HEK293 (cell line): ENCODE results near the gene TRIM62.

Experiments used
- MEIS1 ChIP-seq: sonication (generic); formaldehyde crosslinking; IDR thresholded peaks from 2 replicates; pipeline ENCODE4 v1.8.1; 2022; ENCODE audit warnings: missing genetic modification reagents, mild to moderate bottlenecking, borderline replicate concordance
- OSR2 ChIP-seq: fragments of 450-650 bp; formaldehyde crosslinking; IDR thresholded peaks from 2 replicates; pipeline ENCODE4 v1.5.1; 2016; ENCODE audit warnings: missing biosample characterization, missing genetic modification characterization
- SCRT2 ChIP-seq: fragments of 450-650 bp; formaldehyde crosslinking; IDR thresholded peaks from 2 replicates; pipeline ENCODE4 v1.5.1; 2016; ENCODE audit warnings: missing biosample characterization, missing genetic modification characterization
- TCF7L2 ChIP-seq: IDR thresholded peaks from 2 replicates; pipeline ENCODE4 v1.6.1; 2011; ENCODE audit warnings: low read depth, mild to moderate bottlenecking, inconsistent platforms, low read length, moderate library complexity, borderline replicate concordance
- WT1 ChIP-seq: fragments of 450-650 bp; formaldehyde crosslinking; IDR thresholded peaks from 2 replicates; pipeline ENCODE4 v1.5.1; 2016; ENCODE audit warnings: missing biosample characterization, missing genetic modification characterization
- ZBTB7A ChIP-seq: fragments of 450-650 bp; formaldehyde crosslinking; IDR thresholded peaks from 2 replicates; pipeline ENCODE4 v1.5.1; 2016; ENCODE audit warnings: low read depth, missing biosample characterization, missing genetic modification characterization
- ZFHX2 ChIP-seq: fragments of 450-650 bp; formaldehyde crosslinking; conservative IDR thresholded peaks from 2 replicates; pipeline ENCODE4 v1.5.1; 2016; ENCODE audit warnings: missing biosample characterization, missing genetic modification characterization
- ZNF132 ChIP-seq: fragments of 450-650 bp; formaldehyde crosslinking; IDR thresholded peaks from 2 replicates; pipeline ENCODE4 v1.5.1; 2017; ENCODE audit warnings: missing biosample characterization, missing genetic modification characterization, borderline replicate concordance
- ZNF157 ChIP-seq: fragments of 450-650 bp; formaldehyde crosslinking; IDR thresholded peaks from 2 replicates; pipeline ENCODE4 v1.5.1; 2016; ENCODE audit warnings: missing biosample characterization, missing genetic modification characterization
- ZNF16 ChIP-seq: fragments of 450-650 bp; formaldehyde crosslinking; IDR thresholded peaks from 2 replicates; pipeline ENCODE4 v1.5.1; 2016; ENCODE audit warnings: low read depth, missing biosample characterization, missing genetic modification characterization
- ZNF169 ChIP-seq: fragments of 450-650 bp; formaldehyde crosslinking; IDR thresholded peaks from 2 replicates; pipeline ENCODE4 v1.5.1; 2016; ENCODE audit warnings: missing biosample characterization, missing genetic modification characterization
- ZNF174 ChIP-seq: fragments of 450-650 bp; formaldehyde crosslinking; IDR thresholded peaks from 2 replicates; pipeline ENCODE4 v1.5.0; 2017; ENCODE audit warnings: missing biosample characterization, mild to moderate bottlenecking, missing genetic modification characterization
- ZNF211 ChIP-seq: fragments of 450-650 bp; formaldehyde crosslinking; IDR thresholded peaks from 2 replicates; pipeline ENCODE4 v1.5.1; 2016; ENCODE audit warnings: low read depth, missing biosample characterization, missing genetic modification characterization
- ZNF324 ChIP-seq: fragments of 450-650 bp; formaldehyde crosslinking; IDR thresholded peaks from 2 replicates; pipeline ENCODE4 v1.5.1; 2016; ENCODE audit warnings: missing biosample characterization, missing genetic modification characterization
- ZNF366 ChIP-seq: fragments of 450-650 bp; formaldehyde crosslinking; conservative IDR thresholded peaks from 2 replicates; pipeline ENCODE4 v1.5.1; 2016; ENCODE audit warnings: missing biosample characterization, missing genetic modification characterization
- ZNF521 ChIP-seq: fragments of 450-650 bp; formaldehyde crosslinking; IDR thresholded peaks from 2 replicates; pipeline ENCODE4 v1.5.1; 2017; ENCODE audit warnings: missing biosample characterization, mild to moderate bottlenecking, missing genetic modification characterization
- ZNF670 ChIP-seq: fragments of 450-650 bp; formaldehyde crosslinking; IDR thresholded peaks from 2 replicates; pipeline ENCODE4 v1.5.1; 2016; ENCODE audit warnings: missing biosample characterization, missing genetic modification characterization, low read depth
- ZNF777 ChIP-seq: fragments of 450-650 bp; formaldehyde crosslinking; IDR thresholded peaks from 2 replicates; pipeline ENCODE4 v1.5.1; 2017; ENCODE audit warnings: missing biosample characterization, missing genetic modification characterization, borderline replicate concordance
- ZNF830 ChIP-seq: fragments of 450-650 bp; IDR thresholded peaks from 2 replicates; pipeline ENCODE4 v1.5.0; 2018; ENCODE audit warnings: missing biosample characterization, missing genetic modification characterization, low read depth, mild to moderate bottlenecking, moderate library complexity
- ZXDB ChIP-seq: fragments of 450-650 bp; formaldehyde crosslinking; IDR thresholded peaks from 2 replicates; pipeline ENCODE4 v1.5.1; 2016; ENCODE audit warnings: missing biosample characterization, missing genetic modification characterization
- TF ChIP-seq, protein P1 (sequence below): fragments of 450-650 bp; formaldehyde crosslinking; IDR thresholded peaks from 2 replicates; pipeline ENCODE4 v1.5.1; 2016; ENCODE audit warnings: missing biosample characterization, missing genetic modification characterization
- TF ChIP-seq, protein P2 (sequence below): fragments of 450-650 bp; formaldehyde crosslinking; IDR thresholded peaks from 2 replicates; pipeline ENCODE4 v1.5.1; 2016; ENCODE audit warnings: missing biosample characterization, missing genetic modification characterization
- TF ChIP-seq, protein P3 (sequence below): fragments of 450-650 bp; formaldehyde crosslinking; IDR thresholded peaks from 2 replicates; pipeline ENCODE4 v1.5.1; 2016; ENCODE audit warnings: missing biosample characterization, missing genetic modification characterization
- TF ChIP-seq, protein P4 (sequence below): fragments of 450-650 bp; formaldehyde crosslinking; conservative IDR thresholded peaks from 2 replicates; pipeline ENCODE4 v1.5.1; 2016; ENCODE audit warnings: low read depth, missing biosample characterization, missing genetic modification characterization
- TF ChIP-seq, protein P5 (sequence below): fragments of 450-650 bp; formaldehyde crosslinking; IDR thresholded peaks from 2 replicates; pipeline ENCODE4 v1.5.1; 2016; ENCODE audit warnings: missing biosample characterization, missing genetic modification characterization, low read depth
- TF ChIP-seq, protein P6 (sequence below): fragments of 450-650 bp; formaldehyde crosslinking; IDR thresholded peaks from 2 replicates; pipeline ENCODE4 v1.5.1; 2017; ENCODE audit warnings: missing biosample characterization, missing genetic modification characterization

TRIM62 gene

DNA sequence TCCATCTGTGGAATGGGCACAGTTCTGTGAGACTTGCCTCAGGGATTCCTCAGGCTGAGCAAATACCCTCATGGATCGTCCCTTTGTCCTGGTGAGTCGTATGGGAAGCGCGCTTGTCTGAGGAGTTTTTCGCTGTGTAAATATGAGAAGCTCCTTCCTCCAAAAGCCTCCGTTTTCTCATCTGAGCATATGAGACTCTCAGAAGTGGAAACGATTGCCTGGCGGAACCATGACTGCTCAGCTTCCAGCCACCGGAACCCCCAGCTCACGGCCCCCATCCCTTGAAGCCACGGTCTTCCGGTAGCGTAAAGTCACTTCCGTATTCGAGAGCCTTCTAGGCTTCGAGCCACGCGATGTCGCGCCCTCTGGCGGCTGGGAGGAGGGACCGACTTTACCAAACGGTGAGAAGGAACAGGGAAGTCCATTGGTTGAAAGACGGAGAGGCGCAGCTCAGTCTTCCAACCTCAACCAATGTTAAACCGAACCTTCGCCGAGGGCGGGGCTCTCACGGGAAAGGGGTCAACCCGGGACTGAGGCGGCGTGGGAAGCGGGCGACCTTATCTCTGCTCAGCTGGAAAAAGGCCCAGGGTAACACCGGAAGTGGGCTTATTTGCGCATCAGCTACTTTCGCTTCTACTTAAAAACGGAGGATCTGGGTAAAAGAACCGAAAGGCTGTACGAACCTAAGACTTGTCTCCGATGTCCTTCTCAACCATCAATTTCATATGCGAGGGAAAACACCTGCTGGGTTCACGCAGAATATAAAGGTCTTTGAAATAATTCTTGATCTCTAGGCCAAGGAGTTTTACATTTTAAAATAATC is 54.6 kb downstream of the TRIM62 start (continued):
- TF ChIP-seq ZXDB (tag by site-specific recombination) (peak; percentile 91), ZFHX2 (tag by site-specific recombination) (peak; percentile 76), ZNF830 (no peak), ZNF169 (no peak), TCF7L2 (no peak), ZNF211 (tag by site-specific recombination) (no peak), SCRT2 (tag by site-specific recombination) (no peak), ZNF16 (tag by site-specific recombination) (no peak), ZNF366 (peak; percentile 77), ZBTB7A (tag by site-specific recombination) (no peak), OSR2 (tag by site-specific recombination) (no peak), ZNF670 (tag by site-specific recombination) (no peak), ZNF132 (tag by site-specific recombination) (no peak), ZNF777 (tag by site-specific recombination) (no peak), MEIS1 (CRISPR knock-in tag) (no peak), ZNF521 (tag by site-specific recombination) (no peak), WT1 (tag by site-specific recombination) (no peak), ZNF324 (tag by site-specific recombination) (peak; percentile 42; the same call in 1 of the 2 replicates), ZNF157 (tag by site-specific recombination) (no peak), ZNF174 (tag by site-specific recombination) (no peak)
- TF ChIP-seq, protein P1, sequence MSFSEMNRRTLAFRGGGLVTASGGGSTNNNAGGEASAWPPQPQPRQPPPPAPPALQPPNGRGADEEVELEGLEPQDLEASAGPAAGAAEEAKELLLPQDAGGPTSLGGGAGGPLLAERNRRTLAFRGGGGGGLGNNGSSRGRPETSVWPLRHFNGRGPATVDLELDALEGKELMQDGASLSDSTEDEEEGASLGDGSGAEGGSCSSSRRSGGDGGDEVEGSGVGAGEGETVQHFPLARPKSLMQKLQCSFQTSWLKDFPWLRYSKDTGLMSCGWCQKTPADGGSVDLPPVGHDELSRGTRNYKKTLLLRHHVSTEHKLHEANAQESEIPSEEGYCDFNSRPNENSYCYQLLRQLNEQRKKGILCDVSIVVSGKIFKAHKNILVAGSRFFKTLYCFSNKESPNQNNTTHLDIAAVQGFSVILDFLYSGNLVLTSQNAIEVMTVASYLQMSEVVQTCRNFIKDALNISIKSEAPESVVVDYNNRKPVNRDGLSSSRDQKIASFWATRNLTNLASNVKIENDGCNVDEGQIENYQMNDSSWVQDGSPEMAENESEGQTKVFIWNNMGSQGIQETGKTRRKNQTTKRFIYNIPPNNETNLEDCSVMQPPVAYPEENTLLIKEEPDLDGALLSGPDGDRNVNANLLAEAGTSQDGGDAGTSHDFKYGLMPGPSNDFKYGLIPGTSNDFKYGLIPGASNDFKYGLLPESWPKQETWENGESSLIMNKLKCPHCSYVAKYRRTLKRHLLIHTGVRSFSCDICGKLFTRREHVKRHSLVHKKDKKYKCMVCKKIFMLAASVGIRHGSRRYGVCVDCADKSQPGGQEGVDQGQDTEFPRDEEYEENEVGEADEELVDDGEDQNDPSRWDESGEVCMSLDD (tag by site-specific recombination) = 0 out of 2 replicates have a peak, but pooled peaks have one; percentile 46
- TF ChIP-seq, protein P2, sequence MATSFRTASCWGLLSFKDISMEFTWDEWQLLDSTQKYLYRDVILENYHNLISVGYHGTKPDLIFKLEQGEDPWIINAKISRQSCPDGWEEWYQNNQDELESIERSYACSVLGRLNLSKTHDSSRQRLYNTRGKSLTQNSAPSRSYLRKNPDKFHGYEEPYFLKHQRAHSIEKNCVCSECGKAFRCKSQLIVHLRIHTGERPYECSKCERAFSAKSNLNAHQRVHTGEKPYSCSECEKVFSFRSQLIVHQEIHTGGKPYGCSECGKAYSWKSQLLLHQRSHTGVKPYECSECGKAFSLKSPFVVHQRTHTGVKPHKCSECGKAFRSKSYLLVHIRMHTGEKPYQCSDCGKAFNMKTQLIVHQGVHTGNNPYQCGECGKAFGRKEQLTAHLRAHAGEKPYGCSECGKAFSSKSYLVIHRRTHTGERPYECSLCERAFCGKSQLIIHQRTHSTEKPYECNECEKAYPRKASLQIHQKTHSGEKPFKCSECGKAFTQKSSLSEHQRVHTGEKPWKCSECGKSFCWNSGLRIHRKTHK (tag by site-specific recombination) = no peak
- TF ChIP-seq, protein P3, sequence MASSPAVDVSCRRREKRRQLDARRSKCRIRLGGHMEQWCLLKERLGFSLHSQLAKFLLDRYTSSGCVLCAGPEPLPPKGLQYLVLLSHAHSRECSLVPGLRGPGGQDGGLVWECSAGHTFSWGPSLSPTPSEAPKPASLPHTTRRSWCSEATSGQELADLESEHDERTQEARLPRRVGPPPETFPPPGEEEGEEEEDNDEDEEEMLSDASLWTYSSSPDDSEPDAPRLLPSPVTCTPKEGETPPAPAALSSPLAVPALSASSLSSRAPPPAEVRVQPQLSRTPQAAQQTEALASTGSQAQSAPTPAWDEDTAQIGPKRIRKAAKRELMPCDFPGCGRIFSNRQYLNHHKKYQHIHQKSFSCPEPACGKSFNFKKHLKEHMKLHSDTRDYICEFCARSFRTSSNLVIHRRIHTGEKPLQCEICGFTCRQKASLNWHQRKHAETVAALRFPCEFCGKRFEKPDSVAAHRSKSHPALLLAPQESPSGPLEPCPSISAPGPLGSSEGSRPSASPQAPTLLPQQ (tag by site-specific recombination) = peak; percentile 66
- TF ChIP-seq, protein P4, sequence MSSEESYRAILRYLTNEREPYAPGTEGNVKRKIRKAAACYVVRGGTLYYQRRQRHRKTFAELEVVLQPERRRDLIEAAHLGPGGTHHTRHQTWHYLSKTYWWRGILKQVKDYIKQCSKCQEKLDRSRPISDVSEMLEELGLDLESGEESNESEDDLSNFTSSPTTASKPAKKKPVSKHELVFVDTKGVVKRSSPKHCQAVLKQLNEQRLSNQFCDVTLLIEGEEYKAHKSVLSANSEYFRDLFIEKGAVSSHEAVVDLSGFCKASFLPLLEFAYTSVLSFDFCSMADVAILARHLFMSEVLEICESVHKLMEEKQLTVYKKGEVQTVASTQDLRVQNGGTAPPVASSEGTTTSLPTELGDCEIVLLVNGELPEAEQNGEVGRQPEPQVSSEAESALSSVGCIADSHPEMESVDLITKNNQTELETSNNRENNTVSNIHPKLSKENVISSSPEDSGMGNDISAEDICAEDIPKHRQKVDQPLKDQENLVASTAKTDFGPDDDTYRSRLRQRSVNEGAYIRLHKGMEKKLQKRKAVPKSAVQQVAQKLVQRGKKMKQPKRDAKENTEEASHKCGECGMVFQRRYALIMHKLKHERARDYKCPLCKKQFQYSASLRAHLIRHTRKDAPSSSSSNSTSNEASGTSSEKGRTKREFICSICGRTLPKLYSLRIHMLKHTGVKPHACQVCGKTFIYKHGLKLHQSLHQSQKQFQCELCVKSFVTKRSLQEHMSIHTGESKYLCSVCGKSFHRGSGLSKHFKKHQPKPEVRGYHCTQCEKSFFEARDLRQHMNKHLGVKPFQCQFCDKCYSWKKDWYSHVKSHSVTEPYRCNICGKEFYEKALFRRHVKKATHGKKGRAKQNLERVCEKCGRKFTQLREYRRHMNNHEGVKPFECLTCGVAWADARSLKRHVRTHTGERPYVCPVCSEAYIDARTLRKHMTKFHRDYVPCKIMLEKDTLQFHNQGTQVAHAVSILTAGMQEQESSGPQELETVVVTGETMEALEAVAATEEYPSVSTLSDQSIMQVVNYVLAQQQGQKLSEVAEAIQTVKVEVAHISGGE (tag by site-specific recombination) = peak; percentile 97
- TF ChIP-seq, protein P5, sequence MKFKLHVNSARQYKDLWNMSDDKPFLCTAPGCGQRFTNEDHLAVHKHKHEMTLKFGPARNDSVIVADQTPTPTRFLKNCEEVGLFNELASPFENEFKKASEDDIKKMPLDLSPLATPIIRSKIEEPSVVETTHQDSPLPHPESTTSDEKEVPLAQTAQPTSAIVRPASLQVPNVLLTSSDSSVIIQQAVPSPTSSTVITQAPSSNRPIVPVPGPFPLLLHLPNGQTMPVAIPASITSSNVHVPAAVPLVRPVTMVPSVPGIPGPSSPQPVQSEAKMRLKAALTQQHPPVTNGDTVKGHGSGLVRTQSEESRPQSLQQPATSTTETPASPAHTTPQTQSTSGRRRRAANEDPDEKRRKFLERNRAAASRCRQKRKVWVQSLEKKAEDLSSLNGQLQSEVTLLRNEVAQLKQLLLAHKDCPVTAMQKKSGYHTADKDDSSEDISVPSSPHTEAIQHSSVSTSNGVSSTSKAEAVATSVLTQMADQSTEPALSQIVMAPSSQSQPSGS (tag by site-specific recombination) = no peak
- TF ChIP-seq, protein P6, sequence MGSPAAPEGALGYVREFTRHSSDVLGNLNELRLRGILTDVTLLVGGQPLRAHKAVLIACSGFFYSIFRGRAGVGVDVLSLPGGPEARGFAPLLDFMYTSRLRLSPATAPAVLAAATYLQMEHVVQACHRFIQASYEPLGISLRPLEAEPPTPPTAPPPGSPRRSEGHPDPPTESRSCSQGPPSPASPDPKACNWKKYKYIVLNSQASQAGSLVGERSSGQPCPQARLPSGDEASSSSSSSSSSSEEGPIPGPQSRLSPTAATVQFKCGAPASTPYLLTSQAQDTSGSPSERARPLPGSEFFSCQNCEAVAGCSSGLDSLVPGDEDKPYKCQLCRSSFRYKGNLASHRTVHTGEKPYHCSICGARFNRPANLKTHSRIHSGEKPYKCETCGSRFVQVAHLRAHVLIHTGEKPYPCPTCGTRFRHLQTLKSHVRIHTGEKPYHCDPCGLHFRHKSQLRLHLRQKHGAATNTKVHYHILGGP (tag by site-specific recombination) = peak; percentile 95
